IMR-90 (cell line): ENCODE data around the gene DLGAP3.

Experiments
- BHLHE40 ChIP-seq: fragments of 150-350 bp; IDR thresholded peaks from 2 replicates; pipeline ENCODE4 v1.6.1; 2016; ENCODE audit warnings: mild to moderate bottlenecking, low read depth, low read length
- CEBPB ChIP-seq: IDR thresholded peaks from 2 replicates; pipeline ENCODE4 v1.6.1; 2012; ENCODE audit warnings: low read depth, low read length, improper control_type of control experiment
- CHD1 ChIP-seq: IDR thresholded peaks from 2 replicates; pipeline ENCODE4 v1.6.1; 2012; ENCODE audit warnings: low read depth, low read length, improper control_type of control experiment
- ELK1 ChIP-seq: fragments of 150-350 bp; IDR thresholded peaks from 2 replicates; pipeline ENCODE4 v1.6.1; 2016; ENCODE audit warnings: low read depth, mild to moderate bottlenecking, low read length, moderate library complexity, borderline replicate concordance
- FOS ChIP-seq: fragments of 150-350 bp; IDR thresholded peaks from 2 replicates; pipeline ENCODE4 v1.6.1; 2016; ENCODE audit warnings: low read depth, low read length
- MAFK ChIP-seq: IDR thresholded peaks from 2 replicates; pipeline ENCODE4 v1.6.1; 2012; ENCODE audit warnings: low read depth, low read length, improper control_type of control experiment
- NFE2L2 ChIP-seq: fragments of 150-350 bp; IDR thresholded peaks from 2 replicates; pipeline ENCODE4 v1.6.1; 2016; ENCODE audit warnings: low read depth, mild to moderate bottlenecking, low read length
- POLR2A ChIP-seq: IDR thresholded peaks from 2 replicates; pipeline ENCODE4 v1.6.1; 2012; ENCODE audit warnings: mild to moderate bottlenecking, low read depth, low read length
- RAD21 ChIP-seq: IDR thresholded peaks from 2 replicates; pipeline ENCODE4 v1.6.1; 2012; ENCODE audit warnings: low read length, improper control_type of control experiment
- RCOR1 ChIP-seq: IDR thresholded peaks from 2 replicates; pipeline ENCODE4 v1.6.1; 2012; ENCODE audit warnings: mild to moderate bottlenecking, low read length, improper control_type of control experiment; ENCODE audit not compliant: insufficient replicate concordance
- RFX5 ChIP-seq: IDR thresholded peaks from 2 replicates; pipeline ENCODE4 v1.8.0; 2012; ENCODE audit warnings: low read depth, mild to moderate bottlenecking, low read length, moderate library complexity
- SMC3 ChIP-seq: fragments of 150-350 bp; IDR thresholded peaks from 2 replicates; pipeline ENCODE4 v1.6.1; 2016; ENCODE audit warnings: low read depth, mild to moderate bottlenecking, antibody characterized with exemption, low read length, moderate library complexity
- USF2 ChIP-seq: fragments of 150-350 bp; IDR thresholded peaks from 2 replicates; pipeline ENCODE4 v1.6.1; 2017; ENCODE audit warnings: mild to moderate bottlenecking, antibody characterized with exemption, low read length, low read depth
- TF ChIP-seq, protein P1 (sequence below): conservative IDR thresholded peaks from 2 replicates; pipeline ENCODE4 v1.5.1; 2012; ENCODE audit warnings: mild to moderate bottlenecking, low read depth, low read length, improper control_type of control experiment

GRCh38 chr1:34930702-34931071, 1.2 kb upstream of the DLGAP3 start:
- TF ChIP-seq CHD1 (no peak), POLR2A (no peak), CEBPB (no peak), SMC3 (no peak), FOS (no peak), RAD21 (no peak), USF2 (no peak), RCOR1 (no peak), BHLHE40 (no peak), ELK1 (no peak), MAFK (no peak), RFX5 (no peak), NFE2L2 (no peak)
- TF ChIP-seq, protein P1, sequence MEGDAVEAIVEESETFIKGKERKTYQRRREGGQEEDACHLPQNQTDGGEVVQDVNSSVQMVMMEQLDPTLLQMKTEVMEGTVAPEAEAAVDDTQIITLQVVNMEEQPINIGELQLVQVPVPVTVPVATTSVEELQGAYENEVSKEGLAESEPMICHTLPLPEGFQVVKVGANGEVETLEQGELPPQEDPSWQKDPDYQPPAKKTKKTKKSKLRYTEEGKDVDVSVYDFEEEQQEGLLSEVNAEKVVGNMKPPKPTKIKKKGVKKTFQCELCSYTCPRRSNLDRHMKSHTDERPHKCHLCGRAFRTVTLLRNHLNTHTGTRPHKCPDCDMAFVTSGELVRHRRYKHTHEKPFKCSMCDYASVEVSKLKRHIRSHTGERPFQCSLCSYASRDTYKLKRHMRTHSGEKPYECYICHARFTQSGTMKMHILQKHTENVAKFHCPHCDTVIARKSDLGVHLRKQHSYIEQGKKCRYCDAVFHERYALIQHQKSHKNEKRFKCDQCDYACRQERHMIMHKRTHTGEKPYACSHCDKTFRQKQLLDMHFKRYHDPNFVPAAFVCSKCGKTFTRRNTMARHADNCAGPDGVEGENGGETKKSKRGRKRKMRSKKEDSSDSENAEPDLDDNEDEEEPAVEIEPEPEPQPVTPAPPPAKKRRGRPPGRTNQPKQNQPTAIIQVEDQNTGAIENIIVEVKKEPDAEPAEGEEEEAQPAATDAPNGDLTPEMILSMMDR: no peak
